ENCODE data around the gene TNS3.
"Not testable (repeated sequence)": the region's sequence is repeated elsewhere in the genome, so short reads cannot be mapped to it uniquely, and the experiment has no call there.

Gene TNS3

DNA sequence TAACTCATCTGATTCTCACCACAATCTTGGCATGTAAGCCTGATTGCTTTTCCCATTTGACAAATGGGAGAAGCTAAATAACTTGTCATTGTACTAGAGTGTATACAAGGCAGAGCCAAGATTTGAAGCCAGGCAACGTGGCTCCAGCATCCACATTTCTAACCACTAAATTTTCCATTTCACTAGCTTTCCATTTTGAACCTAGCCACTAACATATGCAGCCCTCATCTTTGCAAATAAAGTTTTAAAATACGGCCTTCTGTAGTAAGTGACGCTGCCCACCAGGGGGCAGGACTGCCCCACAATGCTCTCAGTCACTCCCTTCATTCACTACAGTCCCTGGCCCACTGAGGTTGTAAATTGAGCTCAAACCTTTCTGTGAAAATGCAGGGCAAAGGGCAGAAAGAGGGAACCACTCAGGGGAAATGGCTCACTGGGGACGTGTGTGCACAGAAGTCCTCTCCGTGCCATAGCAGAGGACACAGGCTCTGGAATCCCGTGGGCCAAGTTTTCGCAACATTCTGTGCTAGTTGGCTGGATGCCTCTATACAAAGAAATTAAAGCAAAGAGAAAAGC, 315.7 kb downstream of the TNS3 start:
- peak; percentile 3 to 26 for DNase-seq

DNA sequence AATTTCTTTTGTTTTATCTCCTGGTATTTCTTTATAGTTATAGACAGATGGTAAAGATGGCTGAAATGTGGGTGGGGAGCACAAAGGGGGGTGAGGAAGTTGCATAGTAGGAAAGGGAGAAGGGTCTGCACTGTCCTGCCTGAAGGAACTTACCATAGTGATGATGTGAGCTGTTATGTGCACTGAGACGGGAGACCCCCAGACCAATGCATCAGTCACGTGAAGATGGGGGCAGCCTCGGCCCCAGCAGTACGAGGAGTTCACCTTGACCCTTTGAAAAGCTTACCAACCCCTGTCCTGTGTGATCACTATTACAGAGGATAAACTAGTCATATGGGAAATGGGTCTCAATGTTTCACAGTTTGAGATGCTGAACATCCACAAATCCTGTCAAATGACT, 316.3 kb downstream of the TNS3 start:
- no peak for DNase-seq

DNA sequence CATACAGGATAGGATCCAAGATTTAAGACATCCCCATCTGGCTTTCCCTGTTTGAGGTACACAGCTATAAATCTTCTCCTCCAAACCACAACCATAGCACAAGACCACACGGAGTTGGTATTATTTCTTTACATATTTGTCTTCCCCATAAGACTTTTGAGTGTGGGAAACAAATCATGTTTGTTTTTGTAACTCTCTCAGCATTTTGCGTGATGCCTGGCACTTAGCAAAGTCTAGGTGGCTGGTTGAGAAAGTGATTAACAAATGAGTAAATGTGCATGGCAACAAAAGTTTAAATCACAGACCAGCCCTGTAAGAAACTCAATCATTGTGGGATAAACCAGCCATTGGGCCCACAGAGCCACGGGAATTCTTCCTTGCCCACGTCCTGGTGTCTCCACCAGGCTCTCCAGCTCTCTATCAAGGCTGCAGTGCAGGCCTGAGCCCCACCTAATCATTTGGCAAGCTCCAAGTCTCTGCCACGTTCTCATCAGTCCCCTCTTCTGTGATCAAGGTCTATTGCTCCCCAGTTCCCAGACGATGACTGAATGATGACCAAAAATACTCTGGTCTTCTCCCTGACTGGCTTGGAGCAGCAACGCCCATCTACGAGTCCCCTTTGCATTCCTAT, 317.8 kb downstream of the TNS3 start:
- DNase-seq, result no peak

DNA sequence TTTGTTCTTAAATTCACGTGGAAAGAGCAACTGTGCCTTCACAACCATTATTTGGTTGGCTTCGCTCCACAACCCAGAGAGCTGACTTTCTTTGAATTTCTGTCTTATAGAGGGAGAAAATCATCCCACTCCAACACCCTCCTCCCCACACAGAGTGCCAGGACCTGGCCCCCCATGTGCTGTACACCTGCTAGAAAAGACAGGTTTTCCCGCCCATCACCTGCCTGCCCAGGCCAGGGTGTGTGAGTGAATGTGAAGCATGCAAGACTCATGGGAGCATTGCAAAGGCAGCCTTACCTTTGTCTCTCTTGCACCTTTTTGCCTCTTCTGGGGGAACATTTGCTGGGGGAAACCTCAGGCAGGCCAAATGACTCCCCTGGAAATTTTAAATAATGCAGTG, 319.0 kb downstream of the TNS3 start:
- DNase-seq, result no peak

DNA sequence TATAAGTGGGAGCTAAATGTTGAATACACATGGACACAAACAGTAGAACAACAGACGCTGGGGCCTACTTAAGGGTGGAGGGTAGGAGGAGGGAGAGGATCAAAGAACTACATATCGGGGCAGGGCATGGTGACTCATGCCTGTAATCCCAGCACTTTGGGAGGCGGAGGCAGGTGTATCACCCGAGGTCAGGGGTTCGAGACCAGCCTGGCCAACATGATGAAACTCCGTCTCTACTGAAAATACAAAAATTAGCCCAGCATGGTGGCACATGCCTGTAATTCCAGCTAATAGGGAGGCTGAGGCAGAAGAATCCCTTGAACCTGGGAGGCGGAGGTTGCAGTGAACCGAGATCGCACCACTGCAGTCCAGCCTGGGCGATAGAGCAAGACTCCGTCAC, 319.8 kb downstream of the TNS3 start:
- not testable (repeated sequence) for DNase-seq

DNA sequence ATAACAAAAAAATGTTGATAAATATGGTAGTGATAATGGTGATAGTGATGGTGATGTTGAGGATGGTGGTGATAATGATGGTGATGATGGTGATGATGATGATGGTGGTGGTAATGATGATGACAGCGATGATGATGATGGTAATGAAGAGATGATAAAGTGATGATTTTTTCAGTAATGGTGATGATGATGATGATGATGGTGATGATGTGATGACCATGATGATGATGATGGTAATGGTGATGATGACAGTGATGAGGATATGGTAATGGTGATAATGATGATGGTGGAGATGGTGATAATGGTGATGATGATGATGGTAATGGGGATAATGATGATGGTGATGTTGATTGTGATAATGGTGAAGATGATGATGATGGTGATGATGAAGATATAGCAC, 321.6 kb downstream of the TNS3 start:
- DNase-seq, result no peak

DNA sequence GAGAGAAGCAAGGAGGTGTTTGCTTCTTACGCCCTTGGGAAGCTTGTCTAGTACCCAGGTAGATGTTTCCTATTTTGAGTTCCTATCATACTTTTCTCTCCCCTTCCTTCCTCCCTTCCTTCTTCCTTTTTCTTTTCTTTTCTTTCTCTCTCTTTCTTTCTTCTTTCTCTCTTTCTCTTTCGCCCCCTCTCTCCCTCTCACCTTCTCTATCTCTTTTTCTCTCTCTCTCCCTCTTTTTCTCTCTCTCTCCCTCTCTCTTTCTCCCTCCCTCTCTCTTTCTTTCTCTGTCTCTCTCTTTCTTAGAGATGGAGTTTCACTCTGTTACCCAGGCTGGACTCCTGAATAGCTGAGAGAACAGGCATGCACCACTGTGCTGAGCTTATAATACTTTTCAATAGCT, 322.2 kb downstream of the TNS3 start:
- no peak for DNase-seq

DNA sequence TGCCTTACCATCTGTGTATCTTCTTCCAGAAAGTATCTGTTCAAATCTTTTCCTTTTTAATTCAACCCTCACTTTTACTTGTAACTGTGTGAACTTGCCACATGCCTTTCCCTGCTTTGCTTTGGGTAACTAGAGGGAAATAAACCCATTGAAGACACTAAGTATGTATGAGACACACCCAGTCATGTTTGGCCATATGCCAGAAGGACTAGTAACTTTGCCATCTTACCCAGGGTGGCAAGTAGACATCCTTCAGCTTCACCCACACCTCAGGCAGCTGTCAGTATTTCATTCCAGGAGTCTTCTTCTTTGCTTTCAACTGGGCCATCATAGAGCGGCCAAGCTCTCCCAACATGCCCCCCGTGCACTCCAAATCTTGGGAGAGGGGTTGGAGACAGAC, 323.1 kb downstream of the TNS3 start:
- DNase-seq, result no peak

DNA sequence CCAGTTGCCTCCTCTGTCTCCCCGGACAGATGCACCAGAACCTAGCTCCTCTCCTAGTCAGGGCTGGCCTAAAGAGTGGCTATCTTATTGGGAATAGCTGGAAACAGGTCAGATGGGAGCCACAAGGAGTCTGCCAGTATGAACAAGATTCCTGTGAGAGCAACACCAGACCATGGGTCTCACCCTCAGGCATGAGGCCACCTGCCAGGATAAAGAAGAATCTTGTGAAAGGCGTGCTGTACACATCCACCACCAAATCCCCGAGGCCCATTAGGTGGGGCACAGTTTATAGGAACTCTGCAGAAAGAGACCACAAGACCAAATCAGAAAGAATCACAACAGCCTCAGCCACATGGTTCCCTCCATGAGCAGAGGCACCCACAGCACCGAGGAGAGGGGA, 325.9 kb downstream of the TNS3 start:
- no peak for DNase-seq

DNA sequence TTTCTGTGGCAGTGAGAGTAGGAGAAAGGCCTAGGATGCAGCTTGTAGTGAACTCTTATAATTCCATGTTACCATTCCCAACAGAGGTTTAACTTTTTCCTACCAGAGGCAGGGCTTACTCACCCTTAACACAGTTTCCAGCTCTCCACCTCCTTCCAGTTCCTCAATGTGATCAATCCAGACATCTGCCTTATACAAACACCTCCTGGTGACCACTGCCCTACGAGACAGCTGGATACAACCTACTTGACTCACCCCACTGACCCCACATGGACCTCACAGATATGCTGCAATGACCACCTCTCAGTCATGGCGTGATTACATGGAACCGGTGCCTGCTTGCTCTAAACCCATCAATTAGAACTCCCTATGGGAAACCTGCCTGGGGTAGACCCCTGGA, 326.5 kb downstream of the TNS3 start:
- no peak for DNase-seq

DNA sequence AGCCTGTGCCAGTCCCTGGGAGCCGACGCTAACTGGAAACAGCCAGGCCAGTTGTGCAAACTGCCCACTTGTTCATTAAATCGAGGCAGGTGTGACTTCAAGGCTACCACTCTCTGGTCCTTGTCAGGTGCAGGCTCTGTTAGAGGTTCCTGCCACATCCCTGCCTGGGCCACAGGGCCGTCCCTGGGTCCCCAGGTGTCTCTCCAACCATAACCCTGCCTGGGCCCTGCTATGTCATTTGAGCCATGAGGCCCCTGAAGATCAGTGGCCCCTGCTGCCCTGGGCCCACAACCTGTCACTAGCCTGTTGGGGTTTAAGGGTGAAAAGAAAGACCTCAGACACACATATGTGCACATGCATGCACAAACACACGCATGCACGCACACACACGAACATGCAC, 326.9 kb downstream of the TNS3 start:
- no peak for DNase-seq

DNA sequence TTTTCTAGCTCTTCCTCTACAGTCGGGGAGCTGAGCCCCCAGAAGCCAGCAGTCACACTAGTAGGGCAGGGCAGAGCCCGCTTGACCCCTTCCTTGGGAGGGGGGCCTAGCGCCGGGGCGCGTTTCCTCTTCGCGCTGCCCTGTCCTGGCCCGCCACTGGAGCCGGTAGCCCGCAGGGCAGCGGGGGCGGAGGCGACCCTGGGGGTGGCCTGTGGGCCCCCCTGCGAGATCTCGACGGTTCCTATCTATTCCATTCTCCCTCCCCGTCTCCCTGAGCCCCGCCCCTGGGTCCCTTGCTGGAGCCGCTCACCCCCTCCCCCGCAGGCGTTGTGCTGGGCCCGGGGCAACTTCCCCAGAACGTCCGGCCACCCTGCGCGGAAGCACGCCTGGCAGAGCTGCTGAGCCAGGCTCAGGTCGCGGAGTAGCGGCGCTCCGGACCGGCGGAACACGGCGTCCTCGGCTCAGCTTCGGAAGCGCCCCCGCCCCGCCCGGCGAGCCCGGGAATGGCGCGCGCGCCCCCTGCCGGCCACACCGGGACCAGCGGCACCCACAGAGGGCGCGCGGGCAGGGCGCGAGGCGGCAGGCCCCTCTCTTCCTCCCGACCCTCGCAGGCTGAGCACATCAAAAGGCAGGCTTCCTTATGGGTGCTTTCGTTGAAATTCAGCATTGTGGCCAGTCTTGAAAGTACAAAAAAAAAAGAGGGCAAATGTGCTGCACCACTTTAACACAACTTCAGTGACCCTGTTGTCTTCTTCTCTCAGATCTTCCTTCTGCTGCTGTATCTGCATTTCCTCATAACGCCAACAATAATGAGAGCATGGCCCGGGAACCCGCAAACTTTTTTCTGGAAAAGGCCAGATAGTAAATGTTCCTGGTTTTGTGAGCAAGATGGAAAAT, 327.6 kb downstream of the TNS3 start:
- DNase-seq, result peak; percentile 3 to 57

DNA sequence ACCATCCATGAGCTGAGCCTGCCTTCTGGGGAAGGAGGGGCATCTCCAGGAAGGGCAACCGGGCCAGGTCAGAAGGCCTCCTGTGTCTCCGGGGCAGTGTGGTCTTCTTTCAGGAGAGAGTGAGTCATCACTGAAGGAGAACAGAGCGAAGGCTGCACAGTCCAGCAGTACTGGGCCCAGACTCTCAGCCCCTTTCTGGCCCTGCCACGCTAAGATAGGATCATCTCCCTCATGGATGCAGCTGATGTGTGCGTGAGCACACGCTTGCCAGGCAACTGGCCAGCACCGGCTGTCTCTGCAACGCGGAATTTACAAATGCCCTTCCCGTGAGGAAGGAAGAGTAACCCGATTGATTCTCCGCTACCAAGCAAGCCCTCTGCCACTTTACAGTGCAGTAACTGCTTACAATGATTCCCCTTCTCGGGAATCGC, 328.2 kb downstream of the TNS3 start:
- no peak for DNase-seq

DNA sequence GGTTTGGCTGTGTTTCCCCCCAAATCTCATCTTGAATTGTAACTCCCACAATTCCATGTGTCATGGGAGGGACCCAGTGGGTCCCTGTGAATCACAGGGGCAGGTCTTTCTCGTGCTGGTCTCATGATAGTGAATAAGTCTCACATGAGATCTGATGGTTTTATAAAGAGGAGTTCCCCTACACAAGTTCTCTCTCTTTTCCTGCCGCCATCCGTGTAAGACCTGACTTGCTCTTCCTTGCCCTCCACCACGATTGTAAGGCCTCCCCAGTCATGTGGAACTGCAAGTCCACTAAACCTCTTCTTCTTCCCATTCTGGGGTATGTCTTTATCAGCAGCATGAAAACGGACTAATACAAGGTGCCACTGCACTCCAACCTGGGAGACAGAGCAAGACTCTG, 329.2 kb downstream of the TNS3 start:
- DNase-seq, result no peak

DNA sequence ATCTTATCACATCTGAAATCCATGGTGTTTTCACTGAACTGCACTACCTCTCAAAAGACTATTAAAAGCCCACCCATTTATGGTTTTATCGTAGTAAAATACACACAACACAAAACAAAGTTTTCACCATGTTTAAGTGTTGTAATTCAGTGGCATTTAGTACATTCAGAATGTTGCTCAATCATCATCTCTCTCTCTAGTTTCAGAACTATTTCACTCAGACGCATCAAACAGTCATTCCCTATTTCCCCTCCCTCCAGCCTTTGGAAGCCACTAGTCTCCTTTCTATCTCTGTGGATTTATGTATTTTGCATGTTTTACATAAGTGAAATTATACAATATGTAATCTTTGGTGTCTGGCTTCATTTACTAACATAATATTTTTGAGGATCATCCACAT, 332.6 kb downstream of the TNS3 start:
- no peak for DNase-seq

DNA sequence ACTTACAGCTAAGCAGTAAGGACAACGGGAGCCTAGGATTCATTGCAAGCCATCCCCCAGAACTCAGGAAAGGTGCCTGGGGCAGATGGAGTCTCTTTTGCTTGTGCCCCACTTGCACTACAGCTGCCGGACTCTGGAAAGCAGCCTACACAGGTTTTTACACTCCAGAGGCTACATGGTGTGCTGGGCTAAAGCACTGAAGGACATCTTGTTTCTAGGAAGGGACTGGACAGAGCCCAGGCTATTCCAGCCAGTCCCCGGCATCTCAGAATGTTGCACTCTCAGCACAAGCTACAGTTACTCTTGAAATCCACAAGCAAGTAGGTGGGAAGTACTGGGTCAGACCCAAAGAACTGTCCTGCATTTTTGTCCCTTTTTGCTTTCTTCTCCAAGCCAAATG, 333.1 kb downstream of the TNS3 start:
- DNase-seq, result no peak

DNA sequence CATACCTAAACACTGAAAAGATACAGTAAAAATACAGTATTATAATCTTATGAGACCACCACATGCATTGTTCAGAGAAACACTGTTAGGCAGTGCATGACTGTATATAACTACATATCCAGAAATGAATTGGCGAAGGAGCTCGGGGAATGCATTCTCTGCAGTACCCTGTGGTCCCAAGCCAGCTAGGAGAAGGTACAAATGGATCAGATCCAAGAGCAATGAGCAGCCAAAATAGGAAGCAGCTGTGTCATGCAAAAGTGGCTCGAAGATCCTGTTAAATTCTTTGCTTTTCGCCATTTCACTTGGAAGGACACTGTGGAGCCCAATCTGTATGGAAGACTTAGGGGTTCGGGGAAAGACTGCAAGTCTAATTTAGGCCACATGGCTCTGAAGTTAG, 334.8 kb downstream of the TNS3 start:
- no peak for DNase-seq

DNA sequence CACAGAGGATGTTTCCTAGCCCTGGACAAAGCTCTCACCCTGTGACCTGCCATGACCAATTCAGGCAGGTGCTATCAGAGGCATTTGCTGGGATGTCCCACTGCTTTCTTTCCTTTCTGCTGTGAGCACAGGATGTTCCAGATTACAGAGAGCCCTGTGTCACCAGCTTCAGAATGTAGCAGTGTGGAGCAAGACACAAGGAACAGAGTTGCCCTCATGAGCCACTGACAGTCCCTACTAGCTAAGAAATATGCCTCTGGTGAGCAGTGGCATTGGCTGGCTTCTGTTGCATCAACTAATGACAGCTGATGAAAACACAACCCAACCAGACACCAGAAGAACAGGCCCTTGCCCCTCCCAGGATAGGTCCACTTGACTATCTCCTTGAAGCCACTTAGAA, 337.2 kb downstream of the TNS3 start:
- no peak for DNase-seq

DNA sequence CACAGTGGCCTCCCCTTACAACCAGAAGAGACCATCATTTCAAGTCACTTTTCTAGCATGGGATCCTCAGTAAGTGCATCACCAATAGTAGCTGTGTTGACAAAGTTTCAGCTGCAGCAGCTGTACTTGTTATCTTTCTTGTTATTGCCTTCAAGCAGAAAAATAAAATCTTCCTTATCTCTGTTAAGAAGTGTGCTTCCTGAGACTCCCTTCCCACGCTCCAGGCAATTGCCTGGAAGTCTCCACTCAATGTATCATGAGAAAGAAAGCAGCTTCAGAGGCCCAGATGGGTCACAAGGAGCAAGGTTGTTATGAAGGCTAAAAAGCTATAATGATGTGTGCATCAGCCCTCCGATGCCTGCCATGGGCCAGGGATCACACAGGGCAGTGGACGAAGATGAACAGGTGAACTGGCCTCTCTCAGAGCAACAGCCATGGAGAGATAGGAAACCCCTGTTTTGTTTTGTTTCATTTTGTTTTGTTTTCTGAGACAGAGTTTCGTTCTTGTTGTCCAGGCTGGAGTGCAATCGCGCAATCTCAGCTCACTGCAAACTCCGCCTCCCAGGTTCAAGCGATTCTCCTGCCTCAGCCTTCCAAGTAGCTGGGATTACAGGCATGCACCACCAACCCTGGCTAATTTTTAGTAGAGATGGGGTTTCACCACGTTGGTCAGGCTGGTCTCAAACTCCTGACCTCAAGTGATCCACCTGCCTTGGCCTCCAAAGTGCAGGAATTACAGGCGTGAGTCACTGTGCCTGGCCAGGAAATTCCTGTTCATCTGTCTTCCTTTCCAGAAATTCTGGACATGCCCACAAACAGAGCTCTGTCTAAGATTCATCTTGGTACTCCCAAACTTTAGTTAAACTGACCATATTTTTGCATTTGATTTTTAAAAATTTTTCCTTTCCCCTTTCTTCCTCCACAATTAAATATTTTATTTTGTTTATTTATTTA, 340.5 kb downstream of the TNS3 start:
- DNase-seq, result no peak

DNA sequence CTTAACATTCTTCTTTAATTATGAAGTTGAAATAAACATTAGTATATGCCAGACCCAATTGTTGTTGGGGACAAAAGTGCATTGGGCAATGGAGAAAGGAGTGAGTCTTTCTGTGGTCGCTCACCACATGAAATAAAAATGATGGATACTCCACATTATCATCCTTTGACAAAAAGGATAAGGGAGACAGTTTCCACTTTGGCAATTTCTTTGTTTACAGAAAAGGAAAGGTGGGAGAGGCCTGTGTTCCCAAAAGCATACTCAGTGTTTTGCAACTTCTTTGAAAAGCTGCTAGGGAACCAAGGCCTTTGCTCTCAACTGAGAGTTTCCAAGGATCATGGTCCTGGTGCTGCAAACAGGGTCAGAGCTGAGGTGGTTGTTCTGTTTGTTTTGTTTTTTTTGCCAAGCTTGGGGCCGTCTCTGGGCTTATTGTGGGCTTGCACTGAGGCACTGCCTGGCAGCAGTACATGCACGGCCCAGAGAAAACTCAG, 341.9 kb downstream of the TNS3 start:
- DNase-seq, result no peak

DNA sequence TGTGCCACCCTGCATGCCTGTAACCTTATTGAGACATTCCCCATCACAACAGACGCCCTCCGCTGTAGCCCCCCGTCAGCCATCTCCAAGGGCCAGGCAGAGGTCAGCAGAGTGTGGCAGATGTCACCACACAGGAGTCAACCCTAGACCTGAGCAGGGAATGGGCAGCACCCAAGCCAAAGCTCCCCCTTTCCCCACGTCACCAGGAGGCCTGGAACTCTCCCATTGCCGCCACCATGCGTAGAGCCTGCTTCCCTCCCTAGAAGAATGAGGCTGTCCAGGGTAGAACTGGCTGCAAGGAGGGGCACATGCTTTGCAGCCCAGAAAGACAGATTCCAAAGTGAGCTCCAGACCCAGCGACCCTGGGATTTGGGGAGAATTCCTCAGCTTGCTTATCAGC, 342.9 kb downstream of the TNS3 start:
- DNase-seq, result no peak

DNA sequence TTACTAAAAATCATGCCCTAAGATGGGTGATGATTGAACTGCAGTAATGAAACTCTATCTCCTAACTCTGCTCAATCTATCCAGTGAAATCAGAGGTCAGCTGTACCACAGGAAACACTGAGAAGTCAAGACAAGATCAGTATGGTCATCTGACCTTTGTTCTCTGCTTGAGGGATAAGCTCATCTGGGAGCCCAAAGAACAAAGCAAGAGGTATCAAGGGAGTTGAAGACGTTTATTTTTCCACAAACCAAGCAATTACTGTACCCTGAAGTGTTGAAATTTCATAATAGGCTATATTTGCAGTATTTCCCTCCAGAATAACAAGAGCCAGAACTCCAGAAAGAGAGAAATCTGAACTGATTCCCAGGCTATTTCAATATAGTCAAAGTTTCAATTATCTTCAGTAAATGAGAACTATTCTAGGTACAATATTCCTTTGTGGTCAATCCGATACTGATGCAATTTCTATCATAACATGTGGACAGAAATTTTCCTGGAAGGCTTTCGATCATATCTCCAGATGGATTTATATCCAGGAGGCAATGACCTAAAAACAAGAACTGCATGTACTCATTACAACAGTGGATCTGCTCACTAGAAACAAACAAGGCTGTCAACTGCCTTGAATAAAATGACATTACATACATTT, 345.3 kb downstream of the TNS3 start:
- DNase-seq, result no peak

Measured in CD4-positive, alpha-beta T cell treated with Interleukin-4 for 1 hour (primary cell).